Panc1 (cell line): ENCODE results near the gene TM7SF2. TPM values are rescaled to one million over a fixed set of nuclear protein-coding genes. Genes with fewer than 3 reads are reported as not detected.

ENCODE experiments used
- ATAC-seq: fragments of 200-7000 bp; cut with Tn5 transposase; 2 replicates; pipeline ENCODE4 v1.9.1; 2020; ENCODE audit warnings: mild to moderate bottlenecking, moderate library complexity
- BruUV-seq: library from RNA; stranded (reverse); fragments of 400-500 nt; replicated peaks from 2 replicates; lab custom pipeline; 2021; lab: Mats Ljungman, UMichigan
- CTCF ChIA-PET: fragments of 300-600 bp; sonication (Branson Sonifier 250); formaldehyde crosslinking; loops from one replicate; lab custom pipeline; 2022; ENCODE audit warnings: antibody characterized with exemption; lab: Charles Lee
- POLR2A ChIA-PET: fragments of 300-600 bp; sonication (Branson Sonifier 250); formaldehyde crosslinking; loops from one replicate; lab custom pipeline; 2022; ENCODE audit warnings: antibody characterized with exemption; lab: Charles Lee
- DNase-seq: peaks from one replicate; pipeline ENCODE4 v3.0.0-alpha.2; 2010; ENCODE audit warnings: low read depth, low spot score
- H3K27ac ChIP-seq: 2 replicates; pipeline ENCODE4 v1.5.1; 2011; ENCODE audit warnings: mild to moderate bottlenecking, low read length, inconsistent platforms
- H3K27me3 ChIP-seq: fragments of 200-500 bp; sonication (Bioruptor generic); 2 replicates; pipeline ENCODE4 v1.6.0; 2014; ENCODE audit warnings: low read length, inconsistent platforms; ENCODE audit not compliant: control insufficient read depth, insufficient read depth
- H3K36me3 ChIP-seq: fragments of 200-500 bp; sonication (Bioruptor generic); 2 replicates; pipeline ENCODE4 v1.5.1; 2014; ENCODE audit warnings: inconsistent platforms, mild to moderate bottlenecking, low read length, moderate library complexity; ENCODE audit not compliant: control insufficient read depth, insufficient read depth
- H3K4me1 ChIP-seq: 2 replicates; pipeline ENCODE4 v1.5.1; 2011; ENCODE audit warnings: inconsistent platforms, mild to moderate bottlenecking, low read length, moderate library complexity; ENCODE audit not compliant: control insufficient read depth, insufficient read depth
- H3K4me3 ChIP-seq, 2 experiments: 2 replicates each; pipeline ENCODE4 v1.5.1; 2011 to 2012; ENCODE audit warnings: low read depth in 2 of 2, low read length in 2 of 2, mild to moderate bottlenecking in 2 of 2, inconsistent platforms in 1 of 2, moderate library complexity in 1 of 2
- H3K9me3 ChIP-seq: fragments of 200-500 bp; sonication (Bioruptor generic); 2 replicates; pipeline ENCODE4 v1.5.1; 2014; ENCODE audit warnings: low read depth, mild to moderate bottlenecking, inconsistent platforms, low read length, moderate library complexity; ENCODE audit not compliant: control insufficient read depth, insufficient read depth
- POLR2AphosphoS5 ChIP-seq: IDR thresholded peaks from 2 replicates; pipeline ENCODE4 v1.6.1; 2012; ENCODE audit warnings: mild to moderate bottlenecking, low read depth, low read length, moderate library complexity
- REST ChIP-seq, 2 experiments: IDR thresholded peaks; 2 replicates each; pipeline ENCODE4 v1.6.1; 2011 to 2012; ENCODE audit warnings: low read depth in 2 of 2, control low read depth in 1 of 2, low read length in 1 of 2, mild to moderate bottlenecking in 1 of 2, moderate library complexity in 1 of 2; ENCODE audit not compliant: insufficient read depth in 1 of 2
- SIN3A ChIP-seq: IDR thresholded peaks from 2 replicates; pipeline ENCODE4 v1.6.1; 2012; ENCODE audit warnings: low read depth, mild to moderate bottlenecking, low read length, moderate library complexity, borderline replicate concordance; ENCODE audit not compliant: insufficient read depth
- TCF7L2 ChIP-seq: IDR thresholded peaks from 2 replicates; pipeline ENCODE4 v1.6.1; 2011; ENCODE audit warnings: mild to moderate bottlenecking, low read depth, low read length, inconsistent platforms
- in situ Hi-C: cut with HindIII; loops from 2 replicates; pipeline ENCODE4 v1.10.0; 2016; ENCODE audit warnings: low sequenced_read_pairs, low pct_unique_long_range_greater_than_20kb
- intact Hi-C: fragments of 100-400 bp; cut with micrococcal nuclease; formaldehyde crosslinking; loops from one replicate; pipeline ENCODE4 v1.10.0; 2022; ENCODE audit not compliant: unreplicated experiment
- total RNA-seq: library from RNA; stranded (reverse); gene quantifications from one replicate; pipeline ENCODE4 v1.2.1, GENCODE V29; 2021; ENCODE audit not compliant: unreplicated experiment
- TF ChIP-seq, protein P1 (sequence below): fragments of 450-650 bp; IDR thresholded peaks from 2 replicates; pipeline ENCODE4 v1.5.1; 2017; ENCODE audit warnings: mild to moderate bottlenecking

Gene TM7SF2
- total RNA-seq, 1 experiment from 2014 or later, result 85.4 TPM

DNA sequence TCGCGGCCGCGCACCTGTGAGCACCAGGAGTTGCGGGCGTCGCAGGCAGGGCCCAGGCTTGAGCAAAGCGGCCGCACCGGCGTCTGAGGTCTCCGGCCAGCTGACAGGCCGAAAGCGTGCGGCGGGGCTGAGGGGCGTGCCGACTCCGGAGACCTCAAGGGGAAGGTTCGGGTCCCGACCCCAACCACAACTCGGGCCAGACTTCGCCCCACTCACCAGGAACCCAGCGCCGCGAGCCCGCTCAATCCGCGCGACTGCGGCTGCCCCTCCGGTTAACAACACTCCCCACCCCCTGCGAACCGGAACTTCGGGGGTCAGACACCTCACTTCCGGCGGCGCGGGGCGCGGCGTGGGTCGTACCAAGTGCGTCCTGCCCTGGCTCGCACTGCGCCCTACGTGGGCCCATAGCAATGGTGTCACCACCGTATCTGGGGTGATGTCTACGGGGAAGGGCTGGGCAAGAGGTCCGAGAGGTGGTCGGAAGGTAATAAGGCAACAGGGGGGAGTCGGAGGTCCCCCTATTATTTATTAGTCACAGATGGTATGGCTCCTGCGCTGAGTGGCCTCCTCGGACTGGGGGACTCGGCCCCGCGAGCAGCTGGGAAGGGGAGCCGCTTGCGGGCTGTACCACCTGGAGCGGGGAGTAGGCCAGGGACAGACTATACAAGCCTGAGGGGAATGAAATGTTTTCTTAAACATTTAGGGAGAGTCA is 22.7 kb downstream of the TM7SF2 start, which contains the start of gene SYVN1:
Gene SYVN1 (minus strand): TSS at position 280 of the 712 bp plus-strand sequence. CDS start 918 bp downstream, outside the sequence.
- TF ChIP-seq POLR2AphosphoS5 (peak; percentile 84), SIN3A (peak; percentile 78; the same call in 1 of the 2 replicates), TCF7L2 (peak; percentile 78; the same call in 1 of the 2 replicates), REST (IDR thresholded peaks at IDR 0.05; ENCODE audit: insufficient read depth in 1 of 2, low read depth in 2 of 2, low read length in 1 of 2) (peak in 1 of 2 experiments; percentile 59; a peak in 1 of 4 replicates)
- TF ChIP-seq, protein P1, sequence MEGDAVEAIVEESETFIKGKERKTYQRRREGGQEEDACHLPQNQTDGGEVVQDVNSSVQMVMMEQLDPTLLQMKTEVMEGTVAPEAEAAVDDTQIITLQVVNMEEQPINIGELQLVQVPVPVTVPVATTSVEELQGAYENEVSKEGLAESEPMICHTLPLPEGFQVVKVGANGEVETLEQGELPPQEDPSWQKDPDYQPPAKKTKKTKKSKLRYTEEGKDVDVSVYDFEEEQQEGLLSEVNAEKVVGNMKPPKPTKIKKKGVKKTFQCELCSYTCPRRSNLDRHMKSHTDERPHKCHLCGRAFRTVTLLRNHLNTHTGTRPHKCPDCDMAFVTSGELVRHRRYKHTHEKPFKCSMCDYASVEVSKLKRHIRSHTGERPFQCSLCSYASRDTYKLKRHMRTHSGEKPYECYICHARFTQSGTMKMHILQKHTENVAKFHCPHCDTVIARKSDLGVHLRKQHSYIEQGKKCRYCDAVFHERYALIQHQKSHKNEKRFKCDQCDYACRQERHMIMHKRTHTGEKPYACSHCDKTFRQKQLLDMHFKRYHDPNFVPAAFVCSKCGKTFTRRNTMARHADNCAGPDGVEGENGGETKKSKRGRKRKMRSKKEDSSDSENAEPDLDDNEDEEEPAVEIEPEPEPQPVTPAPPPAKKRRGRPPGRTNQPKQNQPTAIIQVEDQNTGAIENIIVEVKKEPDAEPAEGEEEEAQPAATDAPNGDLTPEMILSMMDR, result no peak
- POLR2A ChIA-PET, result interaction anchor here (0.6 to 2.3 kb wide), 2 partner anchors 11 to 12 kb away, joined by 3 to 10 read pairs; partner anchors contain the start of genes FAU and MRPL49
- ATAC-seq (peak; percentile 90), DNase-seq (peak; percentile 95)
- no peaks in the 10 kb centered on the region for H3K27me3 ChIP-seq
- BruUV-seq, result no TSS peak
- CTCF ChIA-PET, result interaction anchor here (0.7 to 1.5 kb wide), 2 partner anchors 14 to 182 kb away, joined by 3 read pairs; no protein-coding TSS in a partner anchor
- peak within 1 kb of the TSS; percentile 99 for H3K27ac ChIP-seq
- peak within 1 kb of the TSS; percentile 91 to 96 for H3K4me3 ChIP-seq
- H3K36me3 ChIP-seq, result peaks cover 7% of the 10 kb centered on the region; the same call in 1 of the 2 replicates
- peaks cover 16% of the 10 kb centered on the region for H3K4me1 ChIP-seq
- intact Hi-C loops (loop anchor here (10.0 kb wide), 1 partner anchor 50 kb away; the partner anchor contains the start of gene CAPN1), in situ Hi-C loops (no loop called here)
- H3K9me3 ChIP-seq, result no peaks in the 10 kb centered on the region

- TSS peak; percentile 89 for BruUV-seq
- Histone ChIP-seq H3K27ac (peak overlapping the region; percentile 99), H3K4me3 (peak overlapping the region; percentile 91 to 96), H3K4me1 (peaks cover 16% of the 10 kb centered on the region), H3K9me3 (no peaks in the 10 kb centered on the region), H3K27me3 (no peaks in the 10 kb centered on the region), H3K36me3 (peaks cover 6% of the 10 kb centered on the region; the same call in 1 of the 2 replicates)
- in situ Hi-C loops, result no loop called here
- DNase-seq (no peak), ATAC-seq (peak; percentile 93)
- POLR2A ChIA-PET, result interaction anchor here (0.5 to 2.3 kb wide), 3 partner anchors 11 to 22 kb away, joined by 3 to 10 read pairs (median 10); partner anchors contain the start of genes FAU and MRPL49
- TF ChIP-seq POLR2AphosphoS5 (peak; percentile 87), SIN3A (0 out of 2 replicates have a peak, but pooled peaks have one; percentile 19)
- TF ChIP-seq, protein P1, result no peak
- CTCF ChIA-PET, result interaction anchor here (0.7 to 1.5 kb wide), 3 partner anchors 9 to 181 kb away, joined by 3 to 4 read pairs (median 3); no protein-coding TSS in a partner anchor
- intact Hi-C loops, result loop anchor here (10.0 kb wide), 1 partner anchor 50 kb away; the partner anchor contains the start of gene CAPN1
These were observed 23.4 kb downstream of the TM7SF2 start for GRCh38 chr11:65134952-65135632.
